GM19035 (cell line): ENCODE results near the gene ZNF879.

Source experiments
- ATAC-seq: cut with Tn5 transposase; IDR thresholded peaks from one replicate; pipeline ENCODE4 v1.9.1; 2021; ENCODE audit not compliant: unreplicated experiment

Gene ZNF879

DNA sequence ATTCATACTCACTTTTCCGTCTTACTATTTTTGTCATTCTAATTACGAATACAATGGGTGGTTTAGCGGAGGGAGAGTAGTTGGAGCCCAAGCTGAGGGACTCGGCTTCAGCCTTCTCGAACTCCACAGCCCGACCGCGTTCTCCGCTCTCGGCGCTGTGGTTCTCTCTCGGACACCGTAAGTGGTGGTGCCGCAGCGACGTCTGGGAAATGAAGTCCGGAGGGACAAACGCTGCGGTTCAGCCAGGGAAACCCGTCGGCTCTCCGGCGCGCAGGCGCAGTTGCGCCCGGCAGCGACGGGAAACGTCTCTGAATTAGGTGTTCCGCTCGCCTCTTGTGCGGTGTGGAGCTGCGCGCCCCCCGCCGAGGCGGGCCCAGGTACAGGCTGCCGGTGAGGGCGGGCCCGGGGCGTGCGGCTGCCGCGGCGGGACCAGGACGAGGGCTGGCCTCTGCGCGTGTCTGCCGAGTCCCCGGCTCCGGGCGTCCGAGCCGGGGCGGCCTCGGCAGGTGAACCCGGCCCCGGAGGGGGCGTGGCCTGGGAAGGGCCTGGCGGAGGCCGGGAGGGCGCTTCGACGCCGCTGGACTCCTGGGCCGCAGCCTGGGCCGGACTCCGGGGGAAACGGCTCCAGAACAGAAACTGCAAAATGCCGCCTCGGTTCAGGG lies at the start of gene ZNF879:
ZNF879 (plus strand) TSS at position 277 of the 662 bp plus-strand sequence. CDS start 1,201 bp downstream, outside the sequence.
- no peak for ATAC-seq

GRCh38 chr5:178981381-178981780 lies 42.2 kb upstream of the ZNF879 start:
- no peak for ATAC-seq

GRCh38 chr5:178982941-178983340 lies 40.7 kb upstream of the ZNF879 start:
- ATAC-seq, result no peak

DNA sequence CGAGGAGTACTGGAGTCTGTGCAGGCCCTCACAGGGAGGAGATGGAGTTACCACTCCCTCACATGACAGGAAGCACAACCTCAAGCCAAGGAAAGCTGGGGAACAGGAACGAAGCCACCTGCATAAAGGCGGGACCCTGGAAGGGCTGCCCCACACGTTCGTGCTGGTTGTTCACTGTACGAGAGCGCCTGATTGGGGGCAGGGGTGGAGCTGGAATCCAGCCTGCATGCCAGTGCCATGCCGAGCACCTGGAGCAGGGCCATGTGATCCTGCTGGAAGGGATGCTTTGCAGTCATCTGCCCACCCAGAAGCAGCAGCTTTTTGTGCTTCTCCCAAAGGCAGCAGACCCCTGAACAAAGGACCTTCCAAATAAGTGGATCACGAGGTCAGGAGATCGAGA lies 39.9 kb upstream of the ZNF879 start:
- ATAC-seq, result no peak

DNA sequence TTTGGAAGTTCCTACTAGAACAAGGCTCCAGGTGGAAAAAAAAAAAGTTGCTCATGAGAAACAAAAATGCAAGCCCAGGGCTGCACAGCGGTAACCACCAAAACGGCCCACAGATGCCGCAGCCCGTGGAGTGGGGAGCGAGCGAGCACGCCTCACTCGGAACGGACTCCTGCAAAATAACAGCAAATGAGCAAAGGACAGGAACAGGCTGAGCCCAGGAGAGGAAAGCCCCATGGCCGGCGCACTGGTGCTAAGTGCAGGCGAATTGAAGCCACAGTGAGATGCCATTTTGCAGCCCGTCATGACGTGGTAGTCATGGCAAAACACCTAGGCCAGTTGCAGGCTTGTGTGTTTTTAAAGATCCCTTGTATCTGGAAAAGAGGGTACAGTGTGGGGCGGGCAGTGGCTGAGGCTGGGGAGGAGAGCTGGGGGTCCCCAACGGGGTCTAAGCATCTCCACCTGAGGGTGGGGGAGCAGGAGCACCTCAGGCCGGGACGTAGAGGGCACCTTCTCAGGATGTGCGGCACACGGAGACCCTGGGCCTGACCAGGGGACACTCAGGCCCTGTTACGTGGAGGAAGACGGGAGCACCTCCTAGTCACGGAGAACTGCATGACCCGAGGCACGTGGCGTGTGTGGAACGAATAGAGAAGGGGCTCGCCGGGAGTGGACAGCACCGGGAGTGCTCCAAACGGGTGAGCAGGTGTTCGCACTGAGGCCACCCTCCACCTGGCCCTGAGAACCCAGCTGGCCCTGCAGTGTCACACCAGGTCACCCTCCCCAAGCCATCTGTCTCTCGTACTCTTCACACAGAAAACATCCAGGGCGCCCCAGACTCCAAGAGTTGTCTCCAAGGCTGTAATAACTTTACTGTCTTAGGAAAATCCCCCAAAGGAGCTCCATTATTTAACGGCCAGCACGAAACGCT lies 39.2 kb upstream of the ZNF879 start:
- ATAC-seq, result no peak

GRCh38 chr5:178986326-178986960 lies 37.2 kb upstream of the ZNF879 start:
- ATAC-seq, result no peak

DNA sequence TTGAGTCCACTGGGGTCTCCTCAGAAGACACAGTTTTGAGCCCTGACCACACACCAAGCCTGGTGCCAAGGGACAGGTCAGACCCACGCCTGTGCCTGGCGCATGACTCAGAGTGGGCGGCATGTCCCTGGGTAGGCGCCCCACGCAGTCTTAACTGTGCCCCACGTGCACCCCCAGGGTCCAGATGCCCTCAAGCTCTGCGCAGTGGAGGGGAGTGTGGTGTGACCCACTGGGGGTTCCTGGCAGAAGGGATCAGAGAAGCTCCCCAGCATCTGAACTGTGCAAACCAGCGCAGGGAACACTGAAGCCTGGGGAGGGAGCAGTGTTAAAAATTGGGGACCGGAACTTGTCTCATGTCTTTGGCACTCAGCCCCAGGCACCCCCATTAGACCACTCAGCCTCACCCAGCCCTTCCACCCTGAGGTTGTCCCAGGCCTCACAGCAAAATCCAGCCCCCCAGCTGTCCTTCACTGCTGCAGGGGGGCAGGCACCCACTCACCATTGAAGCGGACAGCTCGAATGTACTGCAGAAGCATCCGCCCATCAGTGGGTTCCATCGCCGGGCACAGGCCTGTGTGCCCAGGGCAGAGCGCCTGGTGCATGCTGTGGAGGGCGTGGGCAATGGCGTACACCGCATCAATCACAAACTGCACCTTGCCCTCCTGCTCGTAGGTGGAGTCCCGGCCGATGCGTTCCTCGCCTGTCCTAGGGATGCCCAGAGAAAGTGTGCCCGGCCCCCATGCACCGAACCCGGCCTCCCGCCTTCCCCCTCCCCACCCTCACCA lies 35.0 kb upstream of the ZNF879 start:
- ATAC-seq, result no peak

- ATAC-seq, result no peak
Measured at GRCh38 chr5:178989311-178989710, 34.3 kb upstream of the ZNF879 start.

DNA sequence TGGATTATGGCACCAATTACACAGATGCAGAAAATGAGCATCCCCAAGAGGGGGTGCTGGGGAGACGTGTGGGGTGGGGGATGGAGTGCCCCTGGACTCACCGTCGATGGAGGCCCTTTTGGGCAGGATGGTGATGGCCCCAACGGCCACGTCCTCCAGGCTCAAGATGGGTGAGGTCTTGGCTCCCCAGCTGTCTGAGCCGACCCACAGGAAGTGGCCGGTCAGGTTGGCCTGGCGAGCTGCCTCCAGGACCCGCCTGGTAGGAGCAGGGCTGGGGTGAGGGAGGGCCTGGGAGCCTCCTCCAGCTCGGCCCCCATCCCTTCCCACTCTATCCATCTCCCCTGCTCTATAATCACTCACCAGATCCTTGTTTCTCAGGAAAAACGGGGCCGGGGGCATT lies 33.1 kb upstream of the ZNF879 start:
- no peak for ATAC-seq

DNA sequence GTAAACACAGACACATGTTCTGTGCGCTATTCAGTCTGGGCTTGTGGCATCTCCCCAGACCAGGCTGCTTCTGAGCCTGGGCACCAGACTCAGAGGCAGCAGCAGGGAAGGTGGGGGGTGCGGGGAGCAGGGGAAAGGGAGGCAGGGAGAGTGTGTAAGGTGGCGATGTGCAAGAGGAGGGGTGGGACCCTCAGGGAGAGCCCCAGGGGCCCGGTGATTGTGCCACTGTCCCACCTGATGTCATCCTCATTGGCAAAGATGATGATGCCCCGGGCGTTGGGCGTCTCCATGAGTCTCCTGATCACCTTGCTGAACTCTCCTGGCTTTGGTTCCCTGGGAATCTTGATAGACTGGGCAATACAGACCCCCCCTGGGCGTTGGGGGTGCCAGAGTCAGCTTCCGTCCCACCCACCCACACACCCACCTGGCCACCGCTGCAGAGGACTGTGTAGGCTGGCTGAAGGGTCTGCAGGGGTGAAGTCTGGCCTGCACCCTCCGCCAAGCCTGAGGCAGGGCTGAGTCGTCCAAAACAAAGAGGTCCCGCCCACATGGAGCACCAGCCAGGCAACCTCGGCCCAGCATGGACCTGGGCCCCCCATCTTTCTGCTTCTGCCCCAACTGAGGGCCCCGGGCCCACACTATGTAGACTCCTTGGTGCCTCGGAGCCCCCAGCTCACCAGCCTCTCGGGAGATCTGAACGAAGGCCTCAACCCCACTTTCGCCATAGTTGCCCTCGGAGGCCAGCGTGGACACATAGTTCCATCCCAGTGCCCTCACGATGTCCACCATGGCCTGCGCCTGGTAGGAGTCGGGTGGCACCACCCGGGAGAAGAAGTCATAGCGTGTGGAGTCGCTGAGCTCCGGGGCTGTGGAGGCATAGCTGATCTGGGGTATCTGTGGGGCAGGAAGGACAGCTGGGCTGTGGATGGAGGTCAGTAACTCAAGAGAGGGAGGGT lies 32.1 kb upstream of the ZNF879 start:
- no peak for ATAC-seq

DNA sequence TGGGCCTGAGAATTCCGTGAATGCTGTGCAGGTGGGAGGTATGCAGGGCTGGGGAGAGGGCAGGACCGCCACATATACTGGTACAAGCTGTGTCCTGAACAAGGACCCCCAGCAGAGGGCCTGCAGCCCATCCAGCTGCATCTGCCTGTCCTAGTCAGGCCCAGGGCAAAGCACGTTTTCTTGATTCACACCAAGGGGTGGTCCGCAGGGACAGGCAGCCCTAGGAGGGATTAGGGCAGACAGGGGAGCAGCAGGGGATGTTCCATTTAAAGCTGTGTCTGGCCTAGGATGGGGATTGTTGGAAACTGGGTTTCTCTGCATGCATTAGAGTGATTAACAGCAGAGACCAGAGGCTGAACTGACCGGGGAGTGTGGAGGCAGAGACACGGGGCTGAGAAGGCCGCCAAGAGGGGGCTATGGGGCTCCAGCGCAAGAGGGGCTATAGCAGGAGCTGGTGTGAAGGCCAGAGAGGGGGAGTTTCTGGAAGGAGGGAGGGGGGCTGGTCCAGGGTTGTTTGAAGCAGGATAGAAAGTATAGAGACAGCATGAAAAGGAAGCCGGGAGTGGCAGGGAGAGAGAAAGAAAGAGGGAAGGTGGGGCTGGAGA lies 31.2 kb upstream of the ZNF879 start:
- no peak for ATAC-seq

GRCh38 chr5:178993236-178993765 lies 30.3 kb upstream of the ZNF879 start:
- no peak for ATAC-seq

DNA sequence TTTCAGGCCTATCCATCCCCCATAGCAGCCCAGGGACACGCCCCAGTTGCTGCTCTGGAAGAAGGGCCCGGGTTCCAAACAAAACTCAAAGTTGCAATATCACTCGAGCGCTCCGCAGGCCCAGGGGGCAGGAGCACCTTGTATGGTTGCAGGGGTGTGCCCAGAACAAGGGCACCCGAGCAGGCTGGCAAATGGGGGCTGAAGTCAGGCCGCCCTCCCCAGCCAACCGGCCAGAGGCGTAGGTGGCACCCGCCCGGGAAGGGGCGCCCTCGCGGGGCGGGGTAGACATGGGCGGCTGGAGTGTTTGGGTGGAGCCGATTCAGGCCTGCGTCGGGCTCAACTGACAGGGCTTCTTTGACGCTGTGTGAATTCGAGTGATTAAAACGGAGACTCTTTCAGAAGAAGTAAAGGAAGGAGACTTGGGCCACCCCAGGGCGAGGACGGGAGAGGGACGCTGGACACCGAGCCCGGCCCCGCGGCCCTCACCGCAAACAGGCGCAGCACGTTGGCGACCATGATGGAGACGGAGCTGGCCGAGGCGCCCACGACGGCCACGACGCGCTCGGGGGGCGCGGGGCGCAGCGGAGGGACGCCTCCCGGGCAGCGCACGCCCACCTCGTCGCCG lies 29.5 kb upstream of the ZNF879 start:
- no peak for ATAC-seq

- ATAC-seq, result no peak
Measured at GRCh38 chr5:178994580-178995340, 28.8 kb upstream of the ZNF879 start, which contains the start of gene GRM6. TSS of gene GRM6 (minus strand) at chr5:178995320. CDS start at chr5:178994944, 376 bp downstream.

GRCh38 chr5:178995341-178995690 lies 28.3 kb upstream of the ZNF879 start:
- ATAC-seq, result no peak

- no peak for ATAC-seq
Measured at GRCh38 chr5:178996156-178996555, 27.4 kb upstream of the ZNF879 start.

- no peak for ATAC-seq
Measured at GRCh38 chr5:178997191-178997590, 26.4 kb upstream of the ZNF879 start.

GRCh38 chr5:178998441-178998840 lies 25.2 kb upstream of the ZNF879 start:
- no peak for ATAC-seq
